GM18526 (cell line): ENCODE data around the gene CCNQ.

Experiments
- POLR2A ChIP-seq: IDR thresholded peaks from 3 replicates; pipeline ENCODE4 v1.6.1; 2011; ENCODE audit not compliant: insufficient read length; ENCODE audit errors: extremely low read depth

The CCNQ gene

GRCh38 chrX:153592966-153593688 is 5.8 kb downstream of the CCNQ start:
- no peak for TF ChIP-seq POLR2A

GRCh38 chrX:153592091-153592833 is 6.7 kb downstream of the CCNQ start:
- TF ChIP-seq POLR2A = no peak

- no peak for TF ChIP-seq POLR2A
Observed at GRCh38 chrX:153590961-153591956, 7.7 kb downstream of the CCNQ start.

GRCh38 chrX:153588782-153589446 is 10.0 kb downstream of the CCNQ start:
- no peak for TF ChIP-seq POLR2A

GRCh38 chrX:153588021-153588781 is 10.7 kb downstream of the CCNQ start:
- TF ChIP-seq POLR2A = no peak

GRCh38 chrX:153587342-153587741 is 11.6 kb downstream of the CCNQ start:
- TF ChIP-seq POLR2A = no peak

GRCh38 chrX:153585827-153586226 is 13.1 kb downstream of the CCNQ start:
- TF ChIP-seq POLR2A = no peak

- no peak for TF ChIP-seq POLR2A
Observed at GRCh38 chrX:153583433-153583832, 15.5 kb downstream of the CCNQ start.

- TF ChIP-seq POLR2A = no peak
Observed at GRCh38 chrX:153582896-153583295, 16.0 kb downstream of the CCNQ start.

- TF ChIP-seq POLR2A = no peak
Observed at GRCh38 chrX:153580700-153581386, 18.1 kb downstream of the CCNQ start.

GRCh38 chrX:153578889-153579288 is 20.1 kb downstream of the CCNQ start:
- no peak for TF ChIP-seq POLR2A

GRCh38 chrX:153578200-153578835 is 20.6 kb downstream of the CCNQ start:
- no peak for TF ChIP-seq POLR2A

- TF ChIP-seq POLR2A = no peak
Observed at GRCh38 chrX:153576961-153577360, 22.0 kb downstream of the CCNQ start.
